Retinal pigment epithelial cell (primary cell): ENCODE data around the gene CCDC9.
"Not testable (repeated sequence)": the region's sequence is repeated elsewhere in the genome, so short reads cannot be mapped to it uniquely, and the experiment has no call there.

ENCODE experiments used
- DNase-seq: peaks from one replicate; pipeline ENCODE4 v3.0.0-alpha.2; 2010; ENCODE audit warnings: low read depth
- H3K4me3 ChIP-seq: 2 replicates; pipeline ENCODE4 v1.5.1; 2011; ENCODE audit warnings: mild to moderate bottlenecking, low read length, control low read depth, moderate library complexity
- TF ChIP-seq, protein P1 (sequence below): conservative IDR thresholded peaks from 2 replicates; pipeline ENCODE4 v1.5.1; 2011; ENCODE audit warnings: low read depth, low read length, control low read depth, inconsistent platforms

CCDC9 gene

GRCh38 chr19:47274071-47274890 lies 18.0 kb downstream of the CCDC9 start, which contains the start of gene INAFM1:
INAFM1 (plus strand) TSS chr19:47274885; CDS start chr19:47274920, 35 bp downstream.
- H3K4me3 ChIP-seq, result peak within 1 kb of the TSS; percentile 77
- TF ChIP-seq, protein P1, sequence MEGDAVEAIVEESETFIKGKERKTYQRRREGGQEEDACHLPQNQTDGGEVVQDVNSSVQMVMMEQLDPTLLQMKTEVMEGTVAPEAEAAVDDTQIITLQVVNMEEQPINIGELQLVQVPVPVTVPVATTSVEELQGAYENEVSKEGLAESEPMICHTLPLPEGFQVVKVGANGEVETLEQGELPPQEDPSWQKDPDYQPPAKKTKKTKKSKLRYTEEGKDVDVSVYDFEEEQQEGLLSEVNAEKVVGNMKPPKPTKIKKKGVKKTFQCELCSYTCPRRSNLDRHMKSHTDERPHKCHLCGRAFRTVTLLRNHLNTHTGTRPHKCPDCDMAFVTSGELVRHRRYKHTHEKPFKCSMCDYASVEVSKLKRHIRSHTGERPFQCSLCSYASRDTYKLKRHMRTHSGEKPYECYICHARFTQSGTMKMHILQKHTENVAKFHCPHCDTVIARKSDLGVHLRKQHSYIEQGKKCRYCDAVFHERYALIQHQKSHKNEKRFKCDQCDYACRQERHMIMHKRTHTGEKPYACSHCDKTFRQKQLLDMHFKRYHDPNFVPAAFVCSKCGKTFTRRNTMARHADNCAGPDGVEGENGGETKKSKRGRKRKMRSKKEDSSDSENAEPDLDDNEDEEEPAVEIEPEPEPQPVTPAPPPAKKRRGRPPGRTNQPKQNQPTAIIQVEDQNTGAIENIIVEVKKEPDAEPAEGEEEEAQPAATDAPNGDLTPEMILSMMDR, result no peak
- peak; percentile 71 for DNase-seq

GRCh38 chr19:47274891-47275761 lies 18.8 kb downstream of the CCDC9 start:
- no peak for DNase-seq
- H3K4me3 ChIP-seq, result peak overlapping the region; percentile 40
- TF ChIP-seq, protein P1, result no peak

DNA sequence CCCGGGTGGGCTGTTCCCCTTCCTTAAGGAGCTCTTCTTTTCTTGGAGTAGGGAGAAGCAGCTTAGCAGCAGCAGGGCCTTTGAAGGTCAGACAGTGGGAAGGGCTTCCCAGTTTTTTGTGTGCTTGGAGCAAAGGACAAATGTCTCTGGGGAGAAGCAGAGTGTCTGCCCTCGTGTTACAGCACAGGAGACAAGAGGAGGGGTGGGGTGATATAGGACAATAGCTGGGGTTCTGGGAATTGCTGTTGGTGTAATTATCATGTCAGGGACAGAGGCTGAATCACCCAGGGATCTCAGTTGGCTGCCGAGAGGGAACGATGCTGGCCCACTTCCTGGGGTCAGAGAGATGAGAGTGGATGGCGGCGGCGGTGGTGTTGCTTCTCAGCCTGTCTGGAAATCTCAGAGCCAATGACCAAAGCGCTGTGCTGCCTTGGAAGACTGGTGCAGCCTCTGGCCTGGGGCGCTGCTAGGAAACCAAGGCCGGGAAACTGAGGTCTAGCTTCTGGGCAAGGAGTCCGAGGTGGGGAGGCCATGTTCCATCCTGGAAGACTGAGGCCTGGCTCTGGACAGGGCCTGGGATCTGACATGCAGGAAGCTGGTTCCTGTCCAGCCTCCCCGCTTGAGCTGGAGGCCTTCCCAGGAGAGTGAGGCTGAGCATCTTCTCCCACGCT lies 19.6 kb downstream of the CCDC9 start:
- TF ChIP-seq, protein P1, result no peak
- DNase-seq, result no peak
- no peak overlapping the region for H3K4me3 ChIP-seq

DNA sequence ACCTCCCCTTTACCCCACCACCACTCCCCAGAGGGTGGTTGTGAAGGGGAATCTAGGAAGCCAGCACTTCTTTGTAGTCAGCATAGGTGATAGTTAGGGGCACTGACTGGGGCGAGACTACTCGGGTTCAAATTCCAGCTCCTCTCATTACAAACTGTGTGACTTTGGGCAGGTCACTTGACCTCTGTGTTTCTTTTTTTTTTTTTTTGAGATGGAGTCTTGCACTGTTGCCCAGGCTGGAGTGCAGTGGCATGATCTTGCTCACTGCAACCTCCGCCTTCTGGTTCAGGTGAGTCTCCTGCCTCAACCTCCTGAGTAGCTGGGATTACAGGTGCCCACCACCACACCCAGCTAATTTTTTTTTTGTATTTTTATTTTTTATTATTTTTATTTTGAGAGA lies 20.2 kb downstream of the CCDC9 start:
- not testable (repeated sequence) for H3K4me3 ChIP-seq, DNase-seq

- no peak for DNase-seq
- TF ChIP-seq, protein P1, result peak; percentile 53
- H3K4me3 ChIP-seq, result no peak overlapping the region
Measured at GRCh38 chr19:47280183-47280797, 24.0 kb downstream of the CCDC9 start.

DNA sequence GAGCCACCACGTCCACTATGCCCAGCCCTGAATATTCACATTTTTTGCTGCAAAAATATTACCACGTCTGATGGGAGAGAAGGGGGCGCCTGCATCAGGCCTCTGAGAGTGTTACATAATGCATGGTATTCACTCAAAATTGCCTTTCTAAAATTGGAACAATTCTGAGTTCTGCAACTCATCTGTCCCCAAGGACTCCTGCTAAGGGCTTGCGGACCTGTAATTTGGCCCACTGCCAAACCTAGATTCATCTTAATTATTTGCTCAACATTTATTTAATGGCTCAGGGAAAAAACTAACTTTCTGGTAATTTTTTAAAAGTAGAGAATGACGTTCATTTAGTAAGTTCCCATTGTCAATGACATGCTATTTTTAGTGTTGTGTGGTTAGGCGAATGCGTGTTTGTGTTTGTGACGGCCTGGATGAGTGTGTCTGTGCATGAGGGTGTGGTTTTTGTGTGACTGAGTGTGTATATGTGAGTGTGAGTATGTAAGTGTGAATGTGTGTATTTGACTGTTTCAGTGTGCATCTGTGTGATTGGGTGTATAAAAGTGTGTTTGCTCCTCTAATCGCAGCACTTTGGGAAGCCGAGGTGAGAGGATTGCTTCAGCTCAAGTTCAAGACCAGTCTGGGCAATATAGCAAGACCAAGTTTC lies 27.2 kb downstream of the CCDC9 start:
- TF ChIP-seq, protein P1, result no peak
- no peak overlapping the region for H3K4me3 ChIP-seq
- DNase-seq, result no peak
